GM19467 (cell line): ENCODE measurements around the gene SLC9A9.

Experiments used
- ATAC-seq: cut with Tn5 transposase; IDR thresholded peaks from one replicate; pipeline ENCODE4 v1.9.1; 2021; ENCODE audit warnings: mild to moderate bottlenecking, moderate library complexity; ENCODE audit not compliant: unreplicated experiment

The SLC9A9 gene

DNA sequence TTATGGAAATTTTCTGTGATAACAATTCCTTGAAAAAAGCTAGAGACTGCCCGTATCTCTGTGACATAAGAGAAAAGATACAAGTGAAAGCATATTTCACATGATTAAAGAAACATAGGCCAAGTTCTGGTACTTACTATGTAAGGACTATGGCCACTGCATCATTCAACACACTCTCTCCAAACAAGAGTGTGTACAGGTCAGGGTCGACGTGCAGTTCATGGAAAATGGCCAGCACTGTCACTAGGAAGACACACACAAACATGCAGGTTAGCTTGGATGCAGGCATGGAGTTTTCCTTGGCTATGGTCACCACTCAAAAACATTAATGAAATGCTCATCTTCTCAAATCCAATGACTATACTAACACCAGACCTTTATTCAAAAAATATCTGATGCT lies 196.2 kb downstream of the SLC9A9 start:
- no peak for ATAC-seq

- ATAC-seq: no peak
Observed at GRCh38 chr3:143650827-143651226, 197.4 kb downstream of the SLC9A9 start.

DNA sequence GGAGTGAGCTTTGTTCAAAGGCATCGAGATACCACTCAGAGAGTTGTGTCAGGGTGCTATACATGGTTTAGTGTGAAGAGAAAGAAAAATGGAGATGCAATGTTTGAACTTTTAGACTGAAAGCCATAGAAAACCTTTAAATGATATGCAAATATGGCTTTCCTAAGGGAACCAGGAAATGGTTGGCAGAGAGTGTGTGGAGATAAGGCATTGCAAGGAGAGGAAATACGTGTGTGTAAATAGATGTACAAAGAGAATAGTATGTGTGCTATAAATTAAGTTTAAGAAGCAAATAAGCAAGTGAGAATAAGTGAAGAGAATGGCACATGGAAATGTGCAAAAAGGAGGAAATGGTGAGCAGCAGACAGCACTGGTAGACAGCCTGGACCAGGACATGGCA lies 198.1 kb downstream of the SLC9A9 start:
- ATAC-seq: no peak

DNA sequence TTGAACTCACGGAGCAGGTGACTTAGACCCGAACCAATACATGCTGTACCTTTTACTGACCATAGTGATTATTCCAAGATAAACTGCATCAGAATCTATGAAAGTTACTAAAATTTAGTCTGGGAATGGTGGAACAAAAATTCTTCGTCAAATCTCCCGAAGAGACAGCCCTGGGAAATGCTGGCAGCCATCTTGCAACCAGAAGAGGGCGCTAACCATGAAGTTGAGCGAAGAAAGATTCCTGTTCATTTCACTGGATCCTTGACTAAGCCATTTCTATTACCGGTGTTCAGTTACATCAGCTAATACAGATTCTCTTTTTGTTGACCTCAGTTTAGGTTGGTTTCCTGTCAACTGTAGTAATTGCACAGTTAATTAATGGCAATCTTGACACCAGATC lies 199.6 kb downstream of the SLC9A9 start:
- no peak for ATAC-seq

- ATAC-seq: no peak
Observed at GRCh38 chr3:143648218-143648617, 200.1 kb downstream of the SLC9A9 start.

DNA sequence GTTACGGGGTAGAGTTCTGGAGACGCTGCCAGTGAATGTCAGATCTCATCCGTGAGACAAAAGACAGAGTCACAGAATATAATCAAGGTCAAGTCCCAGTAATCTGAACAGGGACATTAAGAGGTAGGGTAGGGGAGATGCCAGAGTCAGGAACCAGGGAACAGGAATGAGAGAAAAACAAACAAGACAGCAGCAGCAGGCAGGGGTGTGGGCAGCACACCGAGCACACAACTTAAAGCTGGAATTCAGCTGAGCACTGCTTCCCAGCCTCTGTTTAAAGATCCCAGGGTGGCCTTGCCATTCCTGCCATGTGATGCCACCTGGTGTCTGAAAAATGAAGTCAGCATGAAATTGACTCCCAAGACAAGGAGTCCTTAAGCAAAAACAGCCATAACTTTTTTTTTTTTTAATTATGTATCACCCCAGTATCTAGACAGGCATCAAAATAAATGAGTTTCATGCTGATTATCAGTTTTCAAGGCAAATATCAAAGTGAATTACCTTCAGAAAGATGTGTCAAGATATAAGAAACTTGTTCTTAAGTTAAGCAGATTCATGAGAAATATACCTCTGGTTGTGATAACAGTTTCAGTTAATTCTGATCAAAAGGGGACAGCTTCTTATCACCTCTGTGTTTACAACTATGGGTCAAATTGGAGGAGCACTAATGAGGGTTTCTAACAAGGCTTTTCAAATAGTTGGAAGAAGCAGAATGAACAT lies 203.7 kb downstream of the SLC9A9 start:
- no peak for ATAC-seq

DNA sequence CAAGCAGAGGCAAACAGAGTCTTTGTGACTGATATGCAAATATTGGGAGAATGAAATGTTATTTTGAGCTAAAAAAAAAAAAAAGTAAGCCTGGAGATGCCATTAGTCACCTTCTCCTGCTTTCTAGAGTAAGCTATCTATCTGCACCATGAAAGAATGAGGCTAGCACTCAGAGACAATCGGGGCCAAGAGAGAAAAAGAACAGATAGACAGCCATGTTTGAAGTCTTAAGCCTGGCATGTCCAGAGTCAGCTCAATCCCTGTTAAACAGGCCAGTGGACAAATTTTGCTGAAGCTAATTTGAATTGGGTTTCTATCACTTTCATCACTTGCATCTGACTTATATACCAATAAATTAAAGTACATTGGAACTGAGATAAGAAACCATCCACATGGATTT lies 204.4 kb downstream of the SLC9A9 start:
- ATAC-seq: no peak

DNA sequence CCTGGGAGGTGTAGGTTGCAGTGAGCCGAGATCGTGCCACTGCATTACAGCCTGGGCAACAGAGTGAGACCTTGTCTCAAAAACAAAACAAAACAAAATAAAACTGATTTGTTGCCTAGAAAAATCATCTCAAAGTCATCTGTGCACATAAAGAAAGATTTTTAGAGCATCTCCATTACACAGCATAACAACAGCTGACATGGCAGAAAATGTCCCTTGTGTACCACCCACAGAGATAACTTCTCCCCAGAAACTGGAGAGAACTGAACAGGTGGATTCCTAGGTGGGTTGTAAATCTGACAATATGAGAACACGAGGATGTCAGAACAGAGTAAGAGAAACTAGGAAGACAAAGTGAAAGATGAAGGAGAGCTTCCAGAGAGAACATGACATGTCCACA lies 207.5 kb downstream of the SLC9A9 start:
- ATAC-seq: no peak

- ATAC-seq: no peak
Observed at GRCh38 chr3:143637133-143637532, 211.1 kb downstream of the SLC9A9 start.

DNA sequence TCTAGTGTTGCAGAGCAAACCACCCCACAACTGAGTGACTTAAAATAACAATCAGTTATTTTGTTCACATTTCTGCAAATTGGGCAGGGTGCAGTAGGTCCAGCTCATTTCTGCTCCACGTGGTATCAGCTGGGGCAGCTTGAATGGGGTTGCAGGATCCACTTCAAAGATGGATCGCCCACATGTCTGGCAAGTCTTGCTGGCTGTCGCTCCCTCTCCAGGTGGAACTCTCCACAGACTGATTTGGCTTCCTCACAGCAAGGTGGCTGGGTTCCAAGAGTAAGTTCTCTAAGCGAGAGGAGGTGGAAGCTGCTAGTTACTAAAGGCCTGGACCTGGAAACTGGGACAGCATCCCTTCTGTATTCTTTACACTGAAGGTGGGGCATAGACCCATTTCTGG lies 213.3 kb downstream of the SLC9A9 start:
- no peak for ATAC-seq

DNA sequence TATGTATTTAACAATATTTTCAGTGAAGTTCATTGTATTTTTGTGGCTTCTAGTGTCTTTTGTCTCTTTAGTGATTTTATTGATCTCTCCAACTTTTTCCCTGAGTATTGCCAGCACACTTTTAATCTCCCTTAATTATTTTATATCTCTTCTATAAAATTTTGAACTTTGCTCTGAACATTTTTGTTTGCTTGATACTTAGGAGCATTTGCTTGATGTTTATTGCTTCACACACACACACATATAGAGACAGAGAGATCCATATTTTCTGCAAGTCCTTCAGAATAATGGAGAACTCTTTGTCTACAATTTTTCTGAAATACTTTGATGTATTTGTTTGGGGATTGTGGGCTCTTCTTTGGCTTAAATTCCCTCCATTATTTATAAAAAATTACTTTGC lies 213.8 kb downstream of the SLC9A9 start:
- no peak for ATAC-seq

GRCh38 chr3:143633816-143634215 lies 214.5 kb downstream of the SLC9A9 start:
- ATAC-seq: no peak

- ATAC-seq: no peak
Observed at GRCh38 chr3:143629726-143630125, 218.5 kb downstream of the SLC9A9 start.

GRCh38 chr3:143628971-143629370 lies 219.3 kb downstream of the SLC9A9 start:
- no peak for ATAC-seq

- no peak for ATAC-seq
Observed at GRCh38 chr3:143627336-143627735, 220.9 kb downstream of the SLC9A9 start.

- no peak for ATAC-seq
Observed at GRCh38 chr3:143619231-143619630, 229.0 kb downstream of the SLC9A9 start.

DNA sequence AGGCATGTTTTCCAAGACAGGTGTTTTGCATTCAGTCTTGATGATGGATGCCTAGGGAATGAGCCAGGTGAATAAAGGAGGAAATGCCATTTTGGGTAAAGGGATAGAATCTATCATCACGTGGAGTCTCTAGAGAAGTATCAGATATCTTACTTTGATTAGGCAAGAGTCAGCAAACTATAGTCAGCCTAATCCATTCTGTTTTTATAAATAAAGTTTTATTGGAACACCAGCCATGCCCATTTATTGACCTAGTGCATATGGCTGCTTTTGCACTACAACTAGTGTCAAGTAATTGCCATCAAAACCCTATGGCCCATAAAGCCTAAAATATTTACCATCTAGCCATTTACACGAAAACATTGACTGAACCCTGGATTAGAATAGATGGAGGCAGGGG lies 231.2 kb downstream of the SLC9A9 start:
- ATAC-seq: no peak

GRCh38 chr3:143613226-143613625 lies 235.0 kb downstream of the SLC9A9 start:
- ATAC-seq: no peak

DNA sequence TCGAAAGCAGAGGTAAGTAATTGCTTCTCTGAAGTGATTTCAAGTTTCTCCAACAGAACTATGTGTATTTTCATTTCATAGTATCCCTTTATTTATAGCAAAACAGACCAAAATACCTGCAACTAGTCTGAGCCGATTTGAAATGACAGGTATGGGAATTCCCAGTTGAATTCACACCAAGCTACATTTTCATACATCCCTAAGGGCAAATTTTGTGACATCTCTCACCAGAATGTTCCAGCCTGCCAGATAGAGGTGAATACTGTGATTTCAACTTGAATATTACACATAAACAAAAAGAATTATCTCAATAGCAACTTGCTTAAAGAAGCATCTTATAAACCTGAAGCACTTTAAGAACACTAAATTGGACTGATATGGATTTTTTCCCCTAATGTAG lies 235.7 kb downstream of the SLC9A9 start:
- ATAC-seq: no peak

DNA sequence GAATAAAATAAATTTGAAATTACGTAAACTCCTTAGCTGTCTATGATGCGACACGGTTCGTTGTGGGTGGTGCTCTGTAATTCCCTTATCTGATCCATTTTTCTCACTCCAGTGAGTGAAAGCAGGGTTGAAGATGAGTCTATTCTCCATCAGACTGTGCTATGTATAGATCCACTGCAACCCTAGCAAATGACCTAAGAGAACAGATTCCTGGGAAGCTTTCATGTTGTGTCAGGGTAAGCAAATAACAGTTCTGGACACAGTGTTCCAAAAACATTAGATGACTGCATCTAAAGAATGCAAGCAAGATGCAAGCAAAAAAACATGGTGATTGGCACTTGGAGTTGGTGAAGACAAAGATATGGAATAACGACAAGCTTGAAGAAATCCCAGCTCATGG lies 239.3 kb downstream of the SLC9A9 start:
- ATAC-seq: no peak

- ATAC-seq: no peak
Observed at GRCh38 chr3:143605233-143605950, 242.9 kb downstream of the SLC9A9 start.

- ATAC-seq: peak; percentile 82
Observed at GRCh38 chr3:143604402-143605185, 243.7 kb downstream of the SLC9A9 start.
